NCI-H2227 (cell line): ENCODE measurements around the gene UHRF1.

Experiments
- DNase-seq: peaks from one replicate; lab custom pipeline; 2025; ENCODE audit not compliant: unreplicated experiment; lab: John Stamatoyannopoulos, UW

The UHRF1 gene

GRCh38 chr19:4987256-4987655 is 78.0 kb downstream of the UHRF1 start:
- DNase-seq, result no peak

- DNase-seq, result no peak
These were observed 78.5 kb downstream of the UHRF1 start for GRCh38 chr19:4987692-4988370.

DNA sequence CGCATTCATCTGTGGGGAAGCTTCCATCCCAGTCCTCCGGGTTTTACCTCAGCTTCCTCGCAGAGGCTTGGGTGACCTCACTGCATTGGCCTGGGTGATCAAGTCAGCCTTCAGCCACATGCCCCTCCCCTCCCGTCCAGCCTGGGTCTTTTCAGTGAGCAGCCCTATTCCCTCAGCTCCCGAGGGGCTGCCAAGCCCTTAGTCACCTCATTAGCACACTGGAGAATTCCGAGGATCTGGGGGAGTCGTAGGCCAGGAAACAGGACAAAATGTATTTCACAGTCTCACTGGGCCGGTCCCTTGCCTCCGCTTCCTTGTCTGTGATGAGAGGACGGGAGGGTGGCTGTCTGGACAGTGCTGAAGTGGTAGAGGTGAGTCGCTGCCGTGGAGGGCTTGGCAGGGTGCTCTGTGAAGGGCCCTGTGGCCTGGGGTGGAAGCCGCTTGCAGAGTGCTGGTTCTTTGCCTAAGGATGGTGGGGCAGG is 79.5 kb downstream of the UHRF1 start:
- DNase-seq, result no peak

- no peak for DNase-seq
These were observed 81.0 kb downstream of the UHRF1 start for GRCh38 chr19:4990306-4990705.

GRCh38 chr19:4991538-4991937 is 82.2 kb downstream of the UHRF1 start:
- no peak for DNase-seq

GRCh38 chr19:4991996-4992698 is 82.8 kb downstream of the UHRF1 start:
- DNase-seq, result no peak

GRCh38 chr19:4993683-4994082 is 84.4 kb downstream of the UHRF1 start:
- DNase-seq, result no peak

GRCh38 chr19:4996701-4997100 is 87.4 kb downstream of the UHRF1 start:
- no peak for DNase-seq

- no peak for DNase-seq
These were observed 88.0 kb downstream of the UHRF1 start for GRCh38 chr19:4997297-4997696.

GRCh38 chr19:5000120-5000611 is 90.9 kb downstream of the UHRF1 start:
- no peak for DNase-seq

DNA sequence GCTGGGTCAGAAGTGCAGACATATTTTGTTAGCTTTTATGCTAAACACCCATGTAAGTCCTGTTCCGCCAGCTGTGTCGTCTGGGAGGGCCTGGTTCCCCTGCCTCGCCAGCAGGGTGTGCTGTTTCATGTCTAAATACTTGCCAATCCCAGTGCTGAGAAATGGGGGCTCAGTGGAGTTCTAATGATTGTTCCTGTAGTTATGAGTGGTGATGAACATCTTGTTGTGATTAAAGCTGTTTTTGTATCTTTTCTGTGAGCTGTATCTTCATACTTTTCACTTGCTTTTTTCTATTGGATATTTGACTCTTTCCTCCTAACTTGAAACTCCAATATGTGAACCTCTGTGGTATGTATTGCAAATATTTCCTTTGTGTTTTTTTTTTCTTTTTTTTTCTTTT is 92.3 kb downstream of the UHRF1 start:
- no peak for DNase-seq

DNA sequence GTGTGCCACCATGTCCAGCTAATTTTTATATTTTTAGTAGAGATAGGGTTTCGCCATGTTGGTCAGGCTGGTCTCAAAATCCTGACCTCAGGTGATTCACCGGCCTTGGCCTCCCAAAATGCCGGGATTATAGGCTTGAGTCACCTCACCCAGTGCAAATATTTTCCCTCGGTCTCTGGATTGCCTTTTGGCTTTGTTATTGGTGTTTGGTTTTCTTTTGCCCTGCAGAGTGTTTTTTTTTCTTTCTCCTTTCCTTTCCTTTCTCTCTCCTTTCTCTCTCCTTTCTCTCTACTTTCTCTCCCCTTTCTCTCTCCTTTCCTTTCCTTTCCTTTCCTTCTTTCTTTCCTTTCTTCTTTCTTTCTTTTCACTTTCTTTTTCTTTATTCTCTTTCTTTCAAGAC is 92.8 kb downstream of the UHRF1 start:
- no peak for DNase-seq

DNA sequence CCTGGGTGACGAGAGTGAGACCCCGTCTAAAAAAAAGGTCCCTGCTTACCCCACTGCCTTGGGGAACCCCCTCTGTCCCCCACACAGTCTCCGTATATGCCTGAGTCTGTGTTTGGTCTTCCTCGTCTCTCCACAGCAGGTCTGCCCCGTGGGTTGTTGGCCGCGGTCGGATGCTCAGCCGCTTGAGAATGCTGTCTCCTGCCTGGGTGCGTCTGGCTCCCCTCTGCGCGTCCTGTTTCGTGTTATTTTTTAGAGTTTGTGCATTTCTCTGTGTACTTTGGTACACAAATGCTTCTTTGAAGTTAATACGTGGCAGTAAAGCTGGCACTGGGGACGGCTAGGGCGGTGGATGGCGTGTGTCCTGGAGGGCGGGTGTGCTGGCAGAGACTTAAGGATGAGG is 94.5 kb downstream of the UHRF1 start:
- no peak for DNase-seq

DNA sequence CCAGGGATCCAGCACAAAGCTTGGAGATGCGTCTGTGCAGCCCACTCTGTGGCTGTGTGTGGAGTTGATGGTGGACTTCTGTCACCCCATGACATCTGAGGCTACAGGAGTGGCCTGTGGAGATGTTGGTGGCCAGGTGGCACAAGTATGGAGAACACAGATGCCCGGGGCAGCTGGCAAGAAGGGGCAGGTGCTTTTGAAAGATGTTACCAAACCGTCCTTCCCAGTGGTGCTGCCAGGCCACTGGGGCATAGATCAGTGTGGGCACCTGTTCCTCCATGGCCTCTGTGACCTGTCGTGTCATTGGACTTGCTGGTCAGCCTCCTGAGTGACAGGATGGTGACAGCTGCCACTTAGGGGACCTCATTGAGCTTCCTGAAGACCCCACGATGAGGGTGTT is 95.8 kb downstream of the UHRF1 start:
- no peak for DNase-seq

DNA sequence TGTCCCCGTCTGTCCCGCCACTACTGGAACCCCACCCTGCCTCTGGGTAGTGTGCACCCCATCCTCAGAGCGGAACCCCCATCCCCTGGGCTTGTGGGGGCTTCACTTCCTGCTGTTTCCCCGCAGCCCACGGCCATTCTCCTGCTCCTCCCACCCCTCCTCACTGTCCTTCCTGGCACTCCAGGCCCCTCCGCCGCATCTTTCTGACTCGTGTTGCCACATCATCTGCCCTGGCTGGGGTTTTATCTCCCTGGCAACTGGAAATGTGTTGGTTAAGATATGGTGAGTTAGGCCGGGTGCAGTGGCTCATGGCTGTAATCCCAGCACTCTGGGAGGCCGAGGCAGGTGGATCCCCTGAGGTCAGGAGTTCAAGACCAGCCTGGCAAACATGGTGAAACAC is 96.9 kb downstream of the UHRF1 start:
- DNase-seq, result no peak

DNA sequence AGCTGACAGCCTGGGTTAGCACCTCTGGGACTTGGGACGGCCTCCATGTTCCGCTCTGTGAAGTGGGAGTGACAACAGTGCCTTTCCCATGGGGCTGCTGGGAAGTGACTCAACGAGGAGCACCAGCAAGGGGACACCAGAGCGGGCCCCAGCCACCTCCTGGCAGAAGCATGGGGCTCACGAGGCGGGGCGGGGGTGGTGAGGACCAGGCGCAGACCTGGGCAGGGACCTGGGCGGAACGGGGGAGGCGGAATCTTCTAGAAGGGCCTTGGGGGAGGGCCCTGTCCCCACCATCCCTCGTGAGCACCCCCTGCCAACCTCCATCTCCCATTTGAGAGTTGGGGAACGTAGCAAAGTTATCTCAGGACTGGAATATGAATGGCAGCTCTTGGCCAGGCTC is 97.5 kb downstream of the UHRF1 start:
- no peak for DNase-seq
